HCT116 (cell line): ENCODE results near the gene ZNF573. TPM values are rescaled to one million over a fixed set of nuclear protein-coding genes. Genes with fewer than 3 reads are reported as not detected.
"Not testable (repeated sequence)": the region's sequence is repeated elsewhere in the genome, so short reads cannot be mapped to it uniquely, and the experiment has no call there.

ENCODE experiments used
- ATAC-seq: fragments of 200-7000 bp; cut with Tn5 transposase; 2 replicates; pipeline ENCODE4 v1.9.1; 2020; ENCODE audit warnings: mild to moderate bottlenecking, moderate library complexity
- BruUV-seq: library from RNA; stranded (reverse); fragments of 400-500 nt; replicated peaks from 2 replicates; lab custom pipeline; 2021; lab: Mats Ljungman, UMichigan
- CTCF ChIA-PET: fragments of 300-600 bp; sonication (Branson Sonifier 250); formaldehyde crosslinking; loops from one replicate; lab custom pipeline; 2021; ENCODE audit warnings: antibody characterized with exemption; lab: Charles Lee
- POLR2A ChIA-PET: fragments of 300-600, 350-600 bp; sonication (Branson Sonifier 250); formaldehyde crosslinking; loops from one replicate; lab custom pipeline; 2021; ENCODE audit warnings: antibody characterized with exemption; lab: Charles Lee
- RAD21 ChIA-PET, 2 experiments: fragments of 300-600 bp; sonication (Branson Sonifier 250); formaldehyde crosslinking; loops; one replicate each; lab custom pipeline; 2023; ENCODE audit warnings: low total read pairs in 2 of 2; ENCODE audit not compliant: uncharacterized antibody in 2 of 2, unreplicated experiment in 2 of 2, low non-redundant PET in 1 of 2; lab: Charles Lee
- DNase-seq: peaks from one replicate; pipeline ENCODE4 v3.0.0-alpha.2; 2010; ENCODE audit warnings: low read depth, low spot score
- H2AFZ ChIP-seq: fragments of 200-600 bp; shearing (Covaris generic), sonication (generic); 2 replicates; pipeline ENCODE4 v1.6.1; 2017; ENCODE audit warnings: low read depth, mixed run types, mixed read lengths, antibody characterized with exemption, low read length; ENCODE audit not compliant: poor library complexity, severe bottlenecking
- H3K27ac ChIP-seq: 2 replicates; pipeline ENCODE4 v1.5.1; 2012; ENCODE audit warnings: low read depth, low read length
- H3K27me3 ChIP-seq: fragments of 200-600 bp; sonication (generic); 2 replicates; pipeline ENCODE4 v1.6.1; 2016; ENCODE audit warnings: mixed run types, low read length, mixed read lengths; ENCODE audit not compliant: insufficient read depth
- H3K36me3 ChIP-seq, 2 experiments: fragments of 200-500 bp in 1 of 2; fragments of 200-600 bp in 1 of 2; sonication (Bioruptor generic) in 1 of 2; sonication (generic) in 1 of 2; 2 replicates each; pipeline versions ENCODE4 v1.5.1 to v1.6.1; 2014 to 2016; ENCODE audit warnings: low read length in 2 of 2, inconsistent platforms in 1 of 2, mixed read lengths in 1 of 2, mixed run types in 1 of 2; ENCODE audit not compliant: insufficient read depth in 2 of 2, control insufficient read depth in 1 of 2
- H3K4me1 ChIP-seq, 2 experiments: fragments of 200-600 bp in 1 of 2; sonication (generic) in 1 of 2; 2 replicates each; pipeline versions ENCODE4 v1.5.1 to v1.6.1; 2012 to 2017; ENCODE audit warnings: low read length in 2 of 2, inconsistent platforms in 1 of 2, mild to moderate bottlenecking in 1 of 2, mixed read lengths in 1 of 2, mixed run types in 1 of 2, moderate library complexity in 1 of 2; ENCODE audit not compliant: insufficient read depth in 2 of 2, control insufficient read depth in 1 of 2
- H3K4me2 ChIP-seq: fragments of 200-600 bp; sonication (generic); 2 replicates; pipeline ENCODE4 v1.6.1; 2017; ENCODE audit warnings: mixed run types, low read length, mixed read lengths
- H3K4me3 ChIP-seq, 2 experiments: fragments of 200-600 bp in 1 of 2; sonication (generic) in 1 of 2; replicated peaks in 1 of 2; 2 replicates each; pipeline ENCODE4 v1.5.1; 2011 to 2016; ENCODE audit warnings: low read length in 2 of 2, control low read depth in 1 of 2, low read depth in 1 of 2, mild to moderate bottlenecking in 1 of 2, mixed read lengths in 1 of 2, mixed run types in 1 of 2
- H3K79me2 ChIP-seq: fragments of 200-600 bp; sonication (generic); 2 replicates; pipeline ENCODE4 v1.6.1; 2017; ENCODE audit warnings: mild to moderate bottlenecking, mixed run types, low read length, moderate library complexity, mixed read lengths; ENCODE audit not compliant: insufficient read depth
- H3K9ac ChIP-seq: fragments of 200-600 bp; sonication (generic); 2 replicates; pipeline ENCODE4 v1.6.1; 2016; ENCODE audit warnings: low read length, mixed read lengths
- H3K9me2 ChIP-seq: fragments of 200-600 bp; sonication (generic), shearing (Covaris generic); 2 replicates; pipeline ENCODE4 v1.6.1; 2017; ENCODE audit warnings: mixed run types, mild to moderate bottlenecking, moderate library complexity; ENCODE audit not compliant: insufficient read depth
- H3K9me3 ChIP-seq, 2 experiments: fragments of 200-500 bp in 1 of 2; fragments of 200-600 bp in 1 of 2; sonication (Bioruptor generic) in 1 of 2; sonication (generic) in 1 of 2; 2 replicates each; pipeline ENCODE4 v1.6.1; 2014 to 2017; ENCODE audit warnings: low read length in 2 of 2, mixed read lengths in 2 of 2, inconsistent platforms in 1 of 2, low read depth in 1 of 2, mild to moderate bottlenecking in 1 of 2, mixed run types in 1 of 2, moderate library complexity in 1 of 2; ENCODE audit not compliant: control insufficient read depth in 1 of 2, insufficient read depth in 1 of 2
- H4K20me1 ChIP-seq: fragments of 200-600 bp; sonication (generic), shearing (Covaris generic); 2 replicates; pipeline ENCODE4 v1.6.1; 2017; ENCODE audit warnings: mixed run types, mild to moderate bottlenecking, moderate library complexity; ENCODE audit not compliant: insufficient read depth
- EGR1 ChIP-seq: IDR thresholded peaks from 2 replicates; pipeline ENCODE4 v1.6.1; 2012; ENCODE audit warnings: low read depth
- JUND ChIP-seq: IDR thresholded peaks from 2 replicates; pipeline ENCODE4 v1.6.1; 2012
- POLR2A ChIP-seq: IDR thresholded peaks from 2 replicates; pipeline ENCODE4 v1.7.0; 2011; ENCODE audit warnings: borderline replicate concordance; ENCODE audit not compliant: insufficient read depth, insufficient read length; ENCODE audit errors: extremely low read depth
- POLR2AphosphoS5 ChIP-seq: IDR thresholded peaks from 2 replicates; pipeline ENCODE4 v1.6.1; 2011; ENCODE audit warnings: mild to moderate bottlenecking, low read depth, low read length, moderate library complexity
- ZFX ChIP-seq: fragments of 450-650 bp; IDR thresholded peaks from 2 replicates; pipeline ENCODE4 v1.6.1; 2017
- intact Hi-C: fragments of 100-400 bp; cut with micrococcal nuclease; formaldehyde crosslinking; loops from 2 replicates; pipeline ENCODE4 v1.10.0; 2022
- total RNA-seq: library from RNA; stranded (reverse); gene quantifications from one replicate; pipeline ENCODE4 v1.2.1, GENCODE V29; 2021; ENCODE audit not compliant: unreplicated experiment

The ZNF573 gene
- total RNA-seq, 1 experiment from 2014 or later, result 2.4 TPM

DNA sequence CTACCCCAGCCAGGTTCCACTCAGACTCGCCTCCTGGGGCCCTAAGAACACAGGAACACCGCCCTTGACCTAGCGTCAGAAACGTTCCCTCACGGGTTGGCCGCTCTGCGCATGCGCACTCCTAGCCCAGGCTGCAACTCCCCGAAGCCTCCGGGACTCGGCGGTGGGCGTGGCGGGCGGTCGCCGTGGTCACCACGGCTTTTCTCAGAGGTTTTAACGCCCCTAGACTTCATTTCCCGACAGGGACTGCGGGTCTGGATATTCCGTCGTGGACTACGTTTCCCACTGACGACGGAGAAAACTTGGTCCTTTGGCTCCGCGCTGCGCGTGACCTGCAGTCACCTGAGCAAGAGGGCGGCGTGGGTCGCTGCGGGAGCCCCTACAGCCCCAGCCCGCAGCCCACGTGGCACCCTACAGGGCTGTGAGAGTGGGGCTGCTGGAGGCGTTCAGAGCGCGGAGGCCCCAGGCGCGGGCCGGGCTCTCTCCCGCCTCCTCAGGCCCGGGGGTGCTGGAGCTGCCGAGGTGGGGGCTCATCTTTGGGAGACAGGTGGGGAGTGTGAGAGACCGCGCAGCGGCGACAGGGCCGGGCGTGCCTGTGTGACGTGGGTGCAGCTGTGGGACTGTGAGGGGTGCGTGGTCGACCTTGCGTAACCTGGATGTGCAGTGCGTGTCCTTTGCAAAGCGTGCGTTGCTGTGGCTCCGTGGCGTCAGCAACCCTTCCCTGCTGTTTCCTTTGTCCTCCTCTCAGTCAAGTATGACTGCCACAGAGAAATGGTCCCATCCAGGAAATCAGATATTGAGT lies 38.0 kb upstream of the ZNF573 start:
- ChIA-PET POLR2A (no interaction called here), CTCF (no interaction called here), RAD21 (no interaction called here)
- Histone ChIP-seq H3K27ac (no peak overlapping the region), H3K9me3 (peaks cover 0 to 8% of the 10 kb centered on the region in 2 experiments; a peak in 2 of 4 replicates), H2AFZ (no peak overlapping the region), H3K9me2 (no peaks in the 10 kb centered on the region), H3K27me3 (no peaks in the 10 kb centered on the region), H3K4me3 (no peak overlapping the region), H3K36me3 (no peaks in the 10 kb centered on the region), H3K9ac (no peak overlapping the region), H3K79me2 (no peaks in the 10 kb centered on the region), H3K4me1 (no peaks in the 10 kb centered on the region), H4K20me1 (no peaks in the 10 kb centered on the region), H3K4me2 (no peak overlapping the region)
- intact Hi-C loops, result no loop called here
- TF ChIP-seq POLR2AphosphoS5, result no peak
- no peak for TF ChIP-seq ZFX
- TF ChIP-seq POLR2A, result no peak
- no peak for TF ChIP-seq EGR1
- no peak for TF ChIP-seq JUND
- no TSS peak for BruUV-seq
- ATAC-seq, result no peak
- no peak for DNase-seq

DNA sequence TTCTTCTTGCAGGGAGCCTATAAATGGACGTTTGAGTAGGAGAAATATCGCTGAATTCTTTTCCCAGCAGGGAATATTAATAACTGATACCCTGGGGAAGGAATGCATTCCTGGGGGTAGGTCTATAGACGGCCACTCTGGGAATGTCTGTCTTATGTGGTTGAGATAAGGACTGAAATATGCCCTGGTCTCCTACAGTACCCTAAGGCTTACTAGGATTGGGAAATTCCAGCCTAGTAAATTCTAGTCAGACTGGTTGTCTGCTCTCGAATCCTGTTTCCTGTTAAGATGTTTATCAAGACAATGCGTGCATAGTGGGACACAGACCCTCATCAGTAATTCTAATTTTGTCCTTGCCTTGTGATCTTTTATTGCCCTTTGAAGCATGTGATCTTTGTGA lies 36.2 kb upstream of the ZNF573 start:
- H3K9me3 ChIP-seq, POLR2A ChIA-PET: not testable (repeated sequence)

More for the DNA sequence above, 36.2 kb upstream of the ZNF573 start:
- H3K79me2 ChIP-seq, H3K36me3 ChIP-seq, H2AFZ ChIP-seq, H3K27ac ChIP-seq, H3K4me2 ChIP-seq, H3K4me1 ChIP-seq, H3K4me3 ChIP-seq, intact Hi-C loops, BruUV-seq, ATAC-seq, CTCF ChIA-PET, H3K9me2 ChIP-seq, H3K27me3 ChIP-seq, DNase-seq, RAD21 ChIA-PET, H3K9ac ChIP-seq, H4K20me1 ChIP-seq: not testable (repeated sequence)
